Left ventricle myocardium superior (tissue), 1 donor: Measurements from ENCODE around the gene RNF215. TPM values are rescaled to one million over a fixed set of nuclear protein-coding genes. Genes with fewer than 3 reads are reported as not detected.
A peak's percentile ranks its signal among the peaks of the same experiment; 100 is the strongest.

Source experiments
- ATAC-seq: fragments of 200-7000 bp; cut with Tn5 transposase; one replicate; pipeline ENCODE4 v1.9.1; 2020; ENCODE audit warnings: mild to moderate bottlenecking, moderate library complexity
- DNase-seq: peaks from one replicate; pipeline ENCODE4 v3.0.0-alpha.2; 2020
- intact Hi-C: fragments of 100-400 bp; cut with micrococcal nuclease; formaldehyde crosslinking; loops from one replicate; pipeline ENCODE4 v1.11.0; 2022
- total RNA-seq: library from RNA; stranded (reverse); fragmentation: NEBNext Ultra II Directional; extraction: Animal tissue kit (Norgen Biotek cat#: 25700); gene quantifications from one replicate; pipeline ENCODE4 v1.2.1, GENCODE V29; 2021
- donor health status: DM: no; HTN: yes; CAD: no; lungs with severe emphysema.

RNF215 gene
- total RNA-seq, 1 donor from 2014 or later: 5.4 TPM

GRCh38 chr22:30398685-30399680, 11.8 kb upstream of the RNF215 start:
- ATAC-seq: no peak
- intact Hi-C loops: loop anchor here (10.0 kb wide), 1 partner anchor 86 kb away; no protein-coding TSS in a partner anchor
- DNase-seq: no peak

- ATAC-seq: peak; percentile 12
- intact Hi-C loops: loop anchor here (10.0 kb wide), 1 partner anchor 87 kb away; no protein-coding TSS in a partner anchor
- DNase-seq: no peak
Observed at GRCh38 chr22:30397656-30398635, 10.7 kb upstream of the RNF215 start.

GRCh38 chr22:30396871-30397655, 9.9 kb upstream of the RNF215 start, which contains the start of gene SEC14L2:
TSS of gene SEC14L2 (plus strand) at chr22:30397018. CDS start at chr22:30397117, 99 bp downstream.
- intact Hi-C loops: loop anchor here (10.0 kb wide), 1 partner anchor 88 kb away; no protein-coding TSS in a partner anchor
- ATAC-seq: peak; percentile 82

GRCh38 chr22:30393885-30394284, 6.7 kb upstream of the RNF215 start:
- ATAC-seq (no peak), DNase-seq (no peak)
- intact Hi-C loops: loop anchor here (10.0 kb wide), 1 partner anchor 91 kb away; no protein-coding TSS in a partner anchor

More at GRCh38 chr22:30396871-30397655, 9.9 kb upstream of the RNF215 start, which contains the start of gene SEC14L2:
- DNase-seq: peak; percentile 82

GRCh38 chr22:30393322-30393680, 6.1 kb upstream of the RNF215 start:
- no peak for ATAC-seq
- intact Hi-C loops: loop anchor here (10.0 kb wide), 1 partner anchor 92 kb away; no protein-coding TSS in a partner anchor
- DNase-seq: no peak

GRCh38 chr22:30392661-30393321, 5.6 kb upstream of the RNF215 start:
- DNase-seq (no peak), ATAC-seq (no peak)
- intact Hi-C loops: loop anchor here (10.0 kb wide), 1 partner anchor 92 kb away; no protein-coding TSS in a partner anchor

GRCh38 chr22:30390974-30391691, 3.9 kb upstream of the RNF215 start:
- intact Hi-C loops: loop anchor here (10.0 kb wide), 1 partner anchor 94 kb away; no protein-coding TSS in a partner anchor
- ATAC-seq: peak; percentile 16
- peak; percentile 69 for DNase-seq

GRCh38 chr22:30386608-30386959, 627 bp downstream of the RNF215 start:
- no peak for ATAC-seq
- intact Hi-C loops: loop anchor here (5.0 kb wide), 1 partner anchor 99 kb away; the partner anchor contains the start of gene CASTOR1
- DNase-seq: no peak

GRCh38 chr22:30385942-30386341, 1.3 kb downstream of the RNF215 start:
- intact Hi-C loops: loop anchor here (5.0 kb wide), 1 partner anchor 99 kb away; the partner anchor contains the start of gene CASTOR1
- DNase-seq: no peak
- no peak for ATAC-seq

- no peak for DNase-seq
- intact Hi-C loops: no loop called here
- ATAC-seq: no peak
Observed at GRCh38 chr22:30383061-30383460, 4.2 kb downstream of the RNF215 start.

- ATAC-seq (peak; percentile 36), DNase-seq (no peak)
- intact Hi-C loops: no loop called here
Observed at GRCh38 chr22:30382340-30382739, 4.9 kb downstream of the RNF215 start.

GRCh38 chr22:30381264-30381663, 5.9 kb downstream of the RNF215 start:
- ATAC-seq (no peak), DNase-seq (no peak)
- intact Hi-C loops: no loop called here

GRCh38 chr22:30380011-30380410, 7.2 kb downstream of the RNF215 start:
- intact Hi-C loops: no loop called here
- DNase-seq (no peak), ATAC-seq (no peak)

GRCh38 chr22:30375312-30375849, 11.8 kb downstream of the RNF215 start:
- no peak for DNase-seq
- ATAC-seq: no peak
- intact Hi-C loops: no loop called here

- DNase-seq (no peak), ATAC-seq (no peak)
- intact Hi-C loops: no loop called here
Observed at GRCh38 chr22:30373331-30374325, 13.6 kb downstream of the RNF215 start.

GRCh38 chr22:30372915-30373314, 14.3 kb downstream of the RNF215 start:
- DNase-seq (no peak), ATAC-seq (no peak)
- intact Hi-C loops: no loop called here
